DOHH2 (cell line): ENCODE data around the gene NKAIN2.

Source experiments
- H3F3A ChIP-seq: fragments of 200-600 bp; sonication (generic), shearing (Covaris generic); 2 replicates; pipeline ENCODE4 v1.6.0; 2016; ENCODE audit warnings: antibody characterized with exemption, mild to moderate bottlenecking; ENCODE audit not compliant: control insufficient read depth, insufficient read depth
- H3K27ac ChIP-seq: fragments of 200-600 bp; sonication (generic); 2 replicates; pipeline ENCODE4 v1.5.1; 2014; ENCODE audit warnings: low read depth, mild to moderate bottlenecking, low read length, moderate library complexity
- H3K27me3 ChIP-seq: fragments of 200-600 bp; sonication (generic); 2 replicates; pipeline ENCODE4 v1.6.1; 2014; ENCODE audit warnings: mild to moderate bottlenecking, low read length, mixed read lengths; ENCODE audit not compliant: control insufficient read depth
- H3K36me3 ChIP-seq: fragments of 200-600 bp; sonication (generic); 2 replicates; pipeline ENCODE4 v1.6.1; 2014; ENCODE audit warnings: mild to moderate bottlenecking, low read length, moderate library complexity, mixed read lengths; ENCODE audit not compliant: control insufficient read depth
- H3K4me1 ChIP-seq: fragments of 200-600 bp; sonication (generic); 2 replicates; pipeline ENCODE4 v1.6.1; 2014; ENCODE audit warnings: mild to moderate bottlenecking, low read length, mixed read lengths; ENCODE audit not compliant: control insufficient read depth
- H3K4me2 ChIP-seq: fragments of 200-600 bp; sonication (generic); 2 replicates; pipeline ENCODE4 v1.6.0; 2014; ENCODE audit warnings: mild to moderate bottlenecking, low read length, moderate library complexity
- H3K4me3 ChIP-seq: fragments of 200-600 bp; sonication (generic); 2 replicates; pipeline ENCODE4 v1.5.1; 2014; ENCODE audit warnings: mild to moderate bottlenecking, low read length, mixed read lengths
- H3K79me2 ChIP-seq: fragments of 200-600 bp; sonication (generic); 2 replicates; pipeline ENCODE4 v1.6.1; 2014; ENCODE audit warnings: mild to moderate bottlenecking, low read length, mixed read lengths; ENCODE audit not compliant: control insufficient read depth
- H3K9me2 ChIP-seq: fragments of 200-600 bp; sonication (generic); replicated peaks from 2 replicates; pipeline ENCODE4 v1.6.1; 2014; ENCODE audit warnings: mild to moderate bottlenecking, low read length, mixed read lengths; ENCODE audit not compliant: control insufficient read depth
- H3K9me3 ChIP-seq: fragments of 200-600 bp; sonication (generic); 2 replicates; pipeline ENCODE4 v1.6.1; 2014; ENCODE audit warnings: antibody characterized with exemption, low read length, mixed read lengths; ENCODE audit not compliant: control insufficient read depth, insufficient read depth
- H4K20me1 ChIP-seq: fragments of 200-600 bp; sonication (generic); 2 replicates; pipeline ENCODE4 v1.6.0; 2014; ENCODE audit warnings: low read depth, mild to moderate bottlenecking, antibody characterized with exemption, low read length, moderate library complexity; ENCODE audit not compliant: control insufficient read depth, insufficient read depth
- EZH2phosphoT487 ChIP-seq: fragments of 200-600 bp; sonication (generic); IDR thresholded peaks from 2 replicates; pipeline ENCODE4 v1.6.1; 2017; ENCODE audit warnings: borderline replicate concordance, mild to moderate bottlenecking, antibody characterized with exemption, low read length, moderate library complexity, mixed read lengths
- TF ChIP-seq, protein P1 (sequence below): fragments of 200-600 bp; sonication (generic); IDR thresholded peaks from one replicate; pipeline ENCODE4 v1.5.1; 2014; ENCODE audit warnings: antibody characterized with exemption, mild to moderate bottlenecking, low read depth, low read length; ENCODE audit not compliant: poor library complexity, severe bottlenecking

Gene NKAIN2

GRCh38 chr6:124200661-124201060 lies 397.0 kb downstream of the NKAIN2 start:
- H3K4me2 ChIP-seq: no peak overlapping the region
- H3K4me1 ChIP-seq: no peaks in the 10 kb centered on the region

DNA sequence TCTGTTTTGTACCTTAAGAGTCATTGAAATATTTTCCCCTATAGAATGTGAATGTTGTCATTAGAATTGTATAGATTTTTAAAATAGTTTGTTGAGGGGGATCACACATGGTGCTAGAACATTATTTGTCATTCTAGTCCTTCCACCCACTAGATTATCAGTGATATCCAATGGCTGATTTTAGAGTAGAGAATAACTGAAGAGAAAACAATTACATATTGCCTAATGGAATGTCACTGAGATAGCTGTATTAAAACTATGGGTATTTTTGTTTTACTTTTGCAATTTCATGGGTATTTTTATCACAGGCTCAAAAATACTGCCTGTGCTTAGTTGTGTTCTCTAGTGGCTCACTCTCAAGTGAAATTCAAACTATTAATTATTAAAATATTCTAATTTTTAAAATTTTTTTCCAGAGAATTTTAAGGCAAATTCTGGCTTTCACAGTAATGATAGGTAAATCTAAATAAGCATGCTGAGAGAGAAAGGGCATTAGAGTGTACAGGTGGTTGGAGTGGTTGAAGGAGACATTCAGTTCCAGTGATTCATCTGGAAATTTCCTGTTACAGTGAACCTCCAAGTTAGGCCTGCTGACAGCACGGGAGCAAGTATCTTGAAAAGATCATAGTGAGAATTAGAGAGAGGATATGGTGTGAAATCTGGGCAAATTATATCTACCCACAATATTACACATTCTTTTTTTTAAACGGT lies 399.6 kb downstream of the NKAIN2 start:
- H4K20me1 ChIP-seq: no peaks in the 10 kb centered on the region
- H3K4me3 ChIP-seq: no peak overlapping the region
- H3K9me2 ChIP-seq: no peaks in the 10 kb centered on the region
- no peaks in the 10 kb centered on the region for H3K27me3 ChIP-seq
- no peaks in the 10 kb centered on the region for H3K4me1 ChIP-seq
- no peak for TF ChIP-seq EZH2phosphoT487
- TF ChIP-seq, protein P1, sequence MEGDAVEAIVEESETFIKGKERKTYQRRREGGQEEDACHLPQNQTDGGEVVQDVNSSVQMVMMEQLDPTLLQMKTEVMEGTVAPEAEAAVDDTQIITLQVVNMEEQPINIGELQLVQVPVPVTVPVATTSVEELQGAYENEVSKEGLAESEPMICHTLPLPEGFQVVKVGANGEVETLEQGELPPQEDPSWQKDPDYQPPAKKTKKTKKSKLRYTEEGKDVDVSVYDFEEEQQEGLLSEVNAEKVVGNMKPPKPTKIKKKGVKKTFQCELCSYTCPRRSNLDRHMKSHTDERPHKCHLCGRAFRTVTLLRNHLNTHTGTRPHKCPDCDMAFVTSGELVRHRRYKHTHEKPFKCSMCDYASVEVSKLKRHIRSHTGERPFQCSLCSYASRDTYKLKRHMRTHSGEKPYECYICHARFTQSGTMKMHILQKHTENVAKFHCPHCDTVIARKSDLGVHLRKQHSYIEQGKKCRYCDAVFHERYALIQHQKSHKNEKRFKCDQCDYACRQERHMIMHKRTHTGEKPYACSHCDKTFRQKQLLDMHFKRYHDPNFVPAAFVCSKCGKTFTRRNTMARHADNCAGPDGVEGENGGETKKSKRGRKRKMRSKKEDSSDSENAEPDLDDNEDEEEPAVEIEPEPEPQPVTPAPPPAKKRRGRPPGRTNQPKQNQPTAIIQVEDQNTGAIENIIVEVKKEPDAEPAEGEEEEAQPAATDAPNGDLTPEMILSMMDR: no peak
- no peak overlapping the region for H3K4me2 ChIP-seq
- H3K79me2 ChIP-seq: no peaks in the 10 kb centered on the region
- no peaks in the 10 kb centered on the region for H3K36me3 ChIP-seq
- no peak overlapping the region for H3K27ac ChIP-seq
- H3K9me3 ChIP-seq: no peaks in the 10 kb centered on the region
- no peaks in the 10 kb centered on the region for H3F3A ChIP-seq

More at GRCh38 chr6:124200661-124201060, 397.0 kb downstream of the NKAIN2 start:
- H4K20me1 ChIP-seq: no peaks in the 10 kb centered on the region
- no peak overlapping the region for H3K4me3 ChIP-seq
- H3K79me2 ChIP-seq: no peaks in the 10 kb centered on the region
- H3F3A ChIP-seq: no peaks in the 10 kb centered on the region
- no peaks in the 10 kb centered on the region for H3K27me3 ChIP-seq
- H3K9me2 ChIP-seq: no peaks in the 10 kb centered on the region
- H3K27ac ChIP-seq: no peak overlapping the region
- no peak for TF ChIP-seq EZH2phosphoT487
- H3K9me3 ChIP-seq: no peaks in the 10 kb centered on the region
- H3K36me3 ChIP-seq: no peaks in the 10 kb centered on the region

GRCh38 chr6:124203812-124204167 lies 400.1 kb downstream of the NKAIN2 start:
- H3K36me3 ChIP-seq: no peaks in the 10 kb centered on the region
- no peaks in the 10 kb centered on the region for H3K9me3 ChIP-seq
- H3K9me2 ChIP-seq: no peaks in the 10 kb centered on the region
- no peaks in the 10 kb centered on the region for H4K20me1 ChIP-seq
- H3K27me3 ChIP-seq: no peaks in the 10 kb centered on the region
- H3K27ac ChIP-seq: no peak overlapping the region
- H3K4me2 ChIP-seq: no peak overlapping the region
- H3K4me3 ChIP-seq: no peak overlapping the region
- H3F3A ChIP-seq: no peaks in the 10 kb centered on the region
- TF ChIP-seq, protein P1: no peak
- TF ChIP-seq EZH2phosphoT487: no peak
- H3K4me1 ChIP-seq: no peaks in the 10 kb centered on the region
- no peaks in the 10 kb centered on the region for H3K79me2 ChIP-seq

DNA sequence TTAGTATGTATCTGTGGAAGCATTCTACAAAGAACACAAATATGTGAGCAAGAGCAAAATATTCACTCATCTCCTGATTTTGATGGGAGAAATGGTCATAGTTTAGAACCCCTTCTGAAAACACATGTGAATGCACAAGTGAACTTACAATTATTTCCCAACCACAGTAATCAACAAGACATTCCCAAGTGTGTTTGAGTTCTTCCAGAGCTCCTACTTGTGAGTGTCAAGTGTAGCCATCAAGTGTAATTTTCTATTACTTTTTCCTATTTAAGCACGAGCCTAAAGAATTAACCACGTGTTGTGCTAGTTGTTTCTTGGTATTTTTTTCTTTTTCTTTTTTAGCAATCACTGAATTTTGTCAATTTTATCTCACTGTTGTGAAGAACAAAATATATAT lies 402.3 kb downstream of the NKAIN2 start:
- no peaks in the 10 kb centered on the region for H3K9me2 ChIP-seq
- H3K79me2 ChIP-seq: no peaks in the 10 kb centered on the region
- H3K4me3 ChIP-seq: no peak overlapping the region
- H3K4me2 ChIP-seq: no peak overlapping the region
- no peaks in the 10 kb centered on the region for H4K20me1 ChIP-seq
- H3K4me1 ChIP-seq: no peaks in the 10 kb centered on the region
- H3F3A ChIP-seq: no peaks in the 10 kb centered on the region
- H3K27me3 ChIP-seq: no peaks in the 10 kb centered on the region
- TF ChIP-seq EZH2phosphoT487: no peak
- TF ChIP-seq, protein P1: no peak
- no peaks in the 10 kb centered on the region for H3K36me3 ChIP-seq
- H3K9me3 ChIP-seq: no peaks in the 10 kb centered on the region
- no peak overlapping the region for H3K27ac ChIP-seq
